Stimulated activated CD8-positive, alpha-beta memory T cell treated with anti-CD3 and anti-CD28 coated beads, Interleukin-15, amount 100 ng/mL, for 24 hours (primary cell): Measurements from ENCODE around the gene CYBRD1.
"Not testable (repeated sequence)": the region's sequence is repeated elsewhere in the genome, so short reads cannot be mapped to it uniquely, and the experiment has no call there.

Source experiments
- DNase-seq: peaks from one replicate; pipeline ENCODE4 v3.0.0-alpha.2; 2020; ENCODE audit warnings: low read depth

CYBRD1 gene

DNA sequence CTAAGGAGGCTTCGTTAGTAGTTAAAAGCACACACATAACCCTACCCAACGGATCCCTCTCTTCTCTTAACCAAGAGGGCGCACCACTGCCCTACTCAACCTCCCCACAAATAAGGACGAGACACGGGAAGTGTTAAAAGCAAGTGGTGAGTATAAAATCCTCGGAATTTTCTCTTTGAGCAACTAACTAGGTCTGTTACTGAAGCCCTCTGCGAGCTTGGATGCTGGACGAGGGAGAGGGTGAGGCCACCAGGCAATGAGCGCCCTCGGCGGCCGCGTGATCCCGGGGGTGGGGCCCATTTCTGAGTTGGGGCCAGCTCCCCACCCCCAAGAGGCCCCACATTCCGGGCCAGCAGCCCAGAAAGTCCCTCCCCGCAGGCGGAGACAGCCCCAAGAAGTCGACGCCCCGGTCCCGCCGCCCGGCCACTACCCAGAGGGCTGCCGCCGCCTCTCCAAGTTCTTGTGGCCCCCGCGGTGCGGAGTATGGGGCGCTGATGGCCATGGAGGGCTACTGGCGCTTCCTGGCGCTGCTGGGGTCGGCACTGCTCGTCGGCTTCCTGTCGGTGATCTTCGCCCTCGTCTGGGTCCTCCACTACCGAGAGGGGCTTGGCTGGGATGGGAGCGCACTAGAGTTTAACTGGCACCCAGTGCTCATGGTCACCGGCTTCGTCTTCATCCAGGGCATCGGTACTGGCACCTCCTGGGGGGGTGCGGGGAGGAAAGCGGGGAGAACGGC lies at the start of gene CYBRD1:
TSS of gene CYBRD1 (plus strand) at position 423 of the 736 bp plus-strand sequence. CDS start at position 495, 72 bp downstream.
- DNase-seq: no peak

DNA sequence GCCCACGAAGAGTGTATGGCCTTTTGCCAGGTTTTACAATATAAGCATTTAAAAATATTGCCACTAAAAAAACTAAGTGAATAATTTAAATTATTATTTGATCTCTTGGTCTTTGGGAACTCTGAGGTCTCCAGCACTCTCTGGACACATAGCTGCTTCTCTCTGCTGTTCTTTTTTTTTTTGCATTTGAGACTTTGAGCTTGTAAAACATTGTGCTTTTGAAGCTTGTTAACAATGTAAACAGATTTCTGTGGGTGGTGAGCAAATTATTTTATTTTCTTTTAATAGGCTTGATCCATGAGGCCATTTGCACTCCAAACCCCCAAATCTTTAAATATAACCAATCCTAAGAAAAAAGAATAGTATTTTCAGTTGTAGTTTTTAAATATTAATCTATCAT lies 46.3 kb upstream of the CYBRD1 start:
- no peak for DNase-seq

DNA sequence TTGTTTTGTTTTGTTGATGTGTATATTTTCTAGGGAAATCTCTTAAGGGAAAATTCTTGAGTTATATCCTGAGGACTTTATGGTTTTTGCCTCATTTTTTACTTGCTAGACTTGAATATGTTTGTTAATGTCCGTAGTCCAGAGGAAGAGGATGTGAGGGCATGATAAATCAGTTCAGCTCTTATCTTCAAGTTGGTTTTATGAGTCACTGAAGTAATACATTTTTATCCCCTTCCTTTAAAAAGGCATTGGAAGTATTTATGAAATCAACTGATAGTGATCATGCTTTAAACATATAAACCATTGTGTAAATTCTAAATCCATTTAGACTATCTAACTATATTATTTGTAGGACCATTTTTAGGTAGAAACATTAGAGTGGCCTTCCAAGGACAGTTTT lies 43.9 kb upstream of the CYBRD1 start:
- DNase-seq: no peak

GRCh38 chr2:171479154-171479814 lies 43.0 kb upstream of the CYBRD1 start:
- DNase-seq: no peak

DNA sequence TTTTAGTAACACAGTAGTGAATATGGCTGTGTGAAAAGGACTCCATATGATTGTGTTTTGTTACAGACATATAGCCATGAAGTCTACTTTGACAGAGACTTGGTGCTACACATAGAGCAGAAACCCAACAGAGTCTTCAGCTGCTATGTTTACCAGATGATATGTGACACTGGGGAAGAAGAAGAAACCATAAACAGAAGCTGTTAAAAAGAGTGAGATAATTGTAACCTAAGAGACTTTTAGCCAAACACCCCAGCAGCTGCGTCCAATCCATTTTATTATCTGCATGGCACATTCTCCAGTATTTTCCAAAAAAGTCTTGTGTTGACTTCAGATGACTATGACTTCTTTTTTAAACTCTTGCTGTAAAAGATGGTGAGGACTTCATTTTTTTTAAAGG lies 41.4 kb upstream of the CYBRD1 start:
- DNase-seq: no peak

- DNase-seq: no peak
These were observed 40.0 kb upstream of the CYBRD1 start for GRCh38 chr2:171482308-171482707.

DNA sequence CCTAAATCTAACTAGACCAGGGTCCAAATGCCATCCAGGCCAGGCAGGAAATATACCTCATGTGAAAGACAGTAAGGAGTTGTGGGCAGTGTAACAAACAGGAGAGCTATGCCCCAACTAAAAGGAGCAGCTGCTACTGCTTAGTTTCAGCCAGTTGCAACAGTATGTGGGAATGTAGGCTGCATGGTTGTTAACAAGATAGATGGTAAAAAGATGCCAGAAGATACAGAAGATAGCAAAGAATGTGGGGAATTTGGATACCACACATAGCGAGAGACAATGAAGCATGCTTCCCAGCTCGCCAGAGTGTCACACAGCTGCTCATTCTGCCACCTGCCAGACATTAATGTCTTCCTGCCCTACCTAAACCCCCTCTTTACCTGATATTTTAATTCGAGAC lies 39.4 kb upstream of the CYBRD1 start:
- DNase-seq: no peak

DNA sequence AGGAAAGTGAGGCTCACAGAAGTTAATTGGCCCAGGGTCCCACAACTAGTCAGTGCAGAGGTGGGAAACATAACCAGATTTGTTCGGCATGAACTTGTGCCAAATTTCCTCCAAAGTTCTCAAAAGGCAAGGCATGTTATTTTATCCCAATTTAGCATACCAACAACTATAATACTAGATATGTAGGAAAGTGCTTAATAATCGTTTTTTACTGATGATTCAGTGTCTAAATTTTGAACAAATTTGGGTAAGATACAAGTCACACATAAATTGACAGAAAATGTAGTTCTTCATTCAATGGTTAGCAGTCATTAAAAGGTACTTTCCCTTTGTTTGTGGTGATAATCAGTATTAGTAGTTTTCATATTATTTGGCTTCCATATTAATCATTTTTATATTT lies 38.5 kb upstream of the CYBRD1 start:
- DNase-seq: no peak

DNA sequence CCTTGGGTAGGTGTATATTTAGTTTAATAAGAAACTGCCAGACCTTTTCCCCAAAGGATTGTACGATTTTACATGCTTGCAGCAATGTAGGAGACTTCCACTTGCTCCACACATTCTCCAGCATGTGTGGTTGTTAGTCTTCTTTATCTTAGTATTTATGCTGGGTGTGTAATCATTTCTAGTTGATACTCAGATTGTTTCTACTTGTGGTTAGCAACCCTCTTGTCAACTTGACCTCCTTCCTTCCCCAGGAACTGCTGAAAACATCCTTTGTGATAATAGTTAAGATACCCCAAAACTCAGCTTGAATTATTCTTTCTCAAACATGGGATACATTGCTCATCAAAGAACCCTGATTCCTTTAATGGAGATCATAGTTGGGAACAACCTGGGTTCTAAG lies 37.2 kb upstream of the CYBRD1 start:
- DNase-seq: no peak

DNA sequence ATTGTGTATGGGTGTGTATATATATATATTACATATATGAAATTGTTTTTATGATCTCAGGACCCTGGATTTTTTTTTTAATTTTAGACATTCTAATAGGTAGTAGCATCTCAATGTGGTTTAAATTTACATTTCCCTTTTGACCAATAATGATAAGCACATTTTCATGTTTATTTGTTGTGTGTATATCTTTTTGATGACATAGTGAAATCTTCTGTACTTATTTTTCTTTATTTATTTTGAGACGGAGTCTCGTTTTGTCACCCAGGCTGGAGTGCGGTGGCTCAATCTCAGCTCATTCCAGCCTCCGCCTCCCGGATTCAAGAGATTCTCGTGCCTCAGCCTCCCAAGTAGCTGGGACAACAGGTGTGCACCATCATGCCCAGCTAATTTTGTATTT lies 35.1 kb upstream of the CYBRD1 start:
- DNase-seq: no peak

DNA sequence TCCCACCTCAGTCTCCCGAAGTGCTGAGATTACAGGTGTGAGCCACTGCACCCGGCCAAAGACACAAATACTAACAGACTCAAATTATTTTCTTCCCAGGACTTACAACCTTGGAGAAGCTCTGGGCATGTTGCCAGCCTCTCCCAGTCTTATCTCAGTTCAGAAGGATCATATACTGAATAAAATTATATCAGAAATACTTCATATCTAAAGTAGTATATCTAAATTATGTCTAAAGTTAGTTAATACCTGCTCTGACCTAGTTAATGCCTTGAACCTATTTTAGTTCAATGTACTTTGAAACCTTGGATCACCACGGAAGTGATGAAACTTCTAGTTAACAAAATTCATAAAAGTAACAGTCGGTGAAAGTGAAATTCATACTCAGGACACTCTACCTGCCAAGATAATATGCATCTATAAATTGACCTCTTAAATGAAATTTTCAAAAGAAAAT lies 34.4 kb upstream of the CYBRD1 start:
- DNase-seq: no peak

GRCh38 chr2:171490577-171490976 lies 31.7 kb upstream of the CYBRD1 start:
- no peak for DNase-seq

GRCh38 chr2:171491292-171491691 lies 31.0 kb upstream of the CYBRD1 start:
- DNase-seq: no peak

DNA sequence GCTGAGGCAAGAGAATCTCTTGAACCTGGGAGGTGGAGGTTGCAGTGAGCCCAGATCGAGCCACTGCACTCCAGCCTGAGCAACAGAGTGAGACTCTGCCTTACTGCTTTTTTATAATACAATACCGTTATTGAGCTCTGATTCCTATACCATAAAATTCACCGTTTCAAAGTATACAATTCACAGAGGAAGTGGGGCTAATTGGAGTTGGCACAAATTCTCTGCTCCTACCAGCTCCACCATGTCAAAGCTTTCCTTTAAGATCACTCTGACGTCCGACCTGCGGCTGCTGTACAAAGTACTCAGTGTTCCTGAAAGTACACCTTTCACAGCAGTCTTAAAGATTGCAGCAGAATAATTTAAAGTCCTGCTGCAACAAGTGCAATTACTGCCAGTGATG lies 29.6 kb upstream of the CYBRD1 start:
- no peak for DNase-seq

GRCh38 chr2:171497664-171498063 lies 24.6 kb upstream of the CYBRD1 start:
- not testable (repeated sequence) for DNase-seq

DNA sequence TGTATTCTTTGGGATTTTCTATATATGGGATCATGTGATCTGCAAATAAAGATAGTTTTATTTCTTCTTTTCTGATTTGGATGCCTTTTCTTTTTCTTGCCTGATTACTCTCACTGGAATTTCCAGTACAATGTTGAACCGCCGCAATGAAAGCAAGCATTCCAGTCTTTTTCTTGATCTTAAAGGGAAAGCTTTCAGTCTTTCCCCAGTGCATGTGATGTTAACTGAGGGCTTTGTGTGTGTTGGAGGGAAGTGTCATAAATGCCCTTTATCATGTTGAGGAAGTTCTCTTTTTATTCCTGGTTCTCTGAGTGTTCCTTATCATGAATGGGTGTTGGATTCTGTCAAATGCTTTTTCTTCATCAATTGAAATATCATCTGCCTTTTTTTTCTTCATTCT lies 16.9 kb upstream of the CYBRD1 start:
- no peak for DNase-seq

DNA sequence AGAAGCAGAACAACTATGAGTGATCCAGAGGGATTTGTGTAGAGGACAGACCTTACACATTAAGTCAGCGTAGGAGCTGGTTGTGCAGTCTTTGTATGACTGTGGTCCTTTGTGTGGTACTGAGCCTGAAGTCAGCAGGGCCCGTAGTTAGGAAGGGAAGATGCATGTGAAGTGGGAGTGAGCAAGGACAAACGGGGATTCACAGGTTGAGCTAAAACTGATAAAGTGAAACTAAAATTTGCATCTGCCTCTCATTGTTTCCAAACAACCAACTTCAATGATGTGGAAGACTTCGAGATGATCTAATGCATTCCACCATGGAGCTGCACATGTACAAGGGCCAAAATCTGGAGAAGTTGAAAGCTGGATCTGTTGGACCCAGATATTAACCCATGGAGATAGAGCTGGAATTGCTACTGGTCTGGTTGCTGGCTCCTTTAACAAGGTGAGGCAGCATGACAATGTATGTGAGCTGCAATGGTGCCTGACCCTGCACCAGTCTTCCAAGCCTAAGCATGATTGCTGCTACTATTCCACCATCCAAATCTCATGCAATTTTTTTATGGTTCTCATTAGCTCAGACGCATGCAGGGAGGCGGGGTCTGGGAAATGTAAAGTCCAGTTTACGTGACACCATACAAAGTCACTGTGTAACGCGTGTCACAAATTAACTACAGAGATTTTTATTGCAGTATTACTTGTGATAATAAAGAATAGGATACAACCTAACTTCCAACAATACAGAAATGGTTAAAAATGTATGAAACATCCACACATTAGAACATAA lies 12.1 kb upstream of the CYBRD1 start:
- no peak for DNase-seq

GRCh38 chr2:171512014-171512413 lies 10.3 kb upstream of the CYBRD1 start:
- no peak for DNase-seq

DNA sequence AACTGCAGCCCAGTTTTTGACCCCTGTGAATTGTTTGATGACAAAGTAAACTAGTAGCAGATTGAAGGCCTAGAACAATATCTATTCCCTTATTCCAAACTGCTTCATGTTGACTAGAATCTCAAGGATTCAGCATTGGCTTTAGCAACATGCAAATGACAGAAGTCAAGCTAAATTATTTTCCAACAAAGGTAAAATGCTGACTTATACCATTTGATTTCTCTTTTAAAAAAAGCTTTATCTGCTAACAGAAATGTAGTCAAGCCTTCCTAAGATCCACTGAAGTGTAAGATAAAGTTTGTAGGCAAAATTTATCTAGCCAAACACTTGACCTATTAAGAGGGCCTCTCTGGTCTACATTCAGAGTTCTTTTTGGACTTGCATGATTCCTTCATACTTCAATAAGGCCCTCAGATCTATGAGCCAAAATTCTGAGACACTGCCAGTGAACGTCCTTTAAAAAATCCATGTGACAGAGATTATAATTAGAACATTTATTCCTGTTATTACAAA lies 9.5 kb upstream of the CYBRD1 start:
- DNase-seq: no peak

DNA sequence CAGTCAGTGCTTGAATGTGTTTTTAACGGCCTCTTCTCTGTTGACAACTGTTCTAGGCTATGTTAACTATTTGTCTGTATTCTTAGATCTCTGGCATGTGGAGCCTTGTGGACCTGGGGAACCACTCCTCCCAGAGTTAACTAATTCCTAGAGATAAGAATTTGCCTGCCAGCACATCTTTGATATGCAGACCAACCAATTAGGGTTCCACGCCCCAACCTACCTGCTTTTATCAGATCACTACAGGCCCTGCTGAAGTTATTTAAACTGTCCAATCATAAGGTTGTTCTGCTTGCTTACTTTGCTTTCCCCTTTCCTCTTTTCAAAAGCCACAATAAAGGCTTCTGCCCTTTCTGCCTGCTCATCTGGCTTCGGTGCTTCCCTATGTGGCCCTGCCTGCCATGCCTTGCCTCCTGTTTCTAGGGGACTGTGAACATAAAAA lies 8.5 kb upstream of the CYBRD1 start:
- no peak for DNase-seq

DNA sequence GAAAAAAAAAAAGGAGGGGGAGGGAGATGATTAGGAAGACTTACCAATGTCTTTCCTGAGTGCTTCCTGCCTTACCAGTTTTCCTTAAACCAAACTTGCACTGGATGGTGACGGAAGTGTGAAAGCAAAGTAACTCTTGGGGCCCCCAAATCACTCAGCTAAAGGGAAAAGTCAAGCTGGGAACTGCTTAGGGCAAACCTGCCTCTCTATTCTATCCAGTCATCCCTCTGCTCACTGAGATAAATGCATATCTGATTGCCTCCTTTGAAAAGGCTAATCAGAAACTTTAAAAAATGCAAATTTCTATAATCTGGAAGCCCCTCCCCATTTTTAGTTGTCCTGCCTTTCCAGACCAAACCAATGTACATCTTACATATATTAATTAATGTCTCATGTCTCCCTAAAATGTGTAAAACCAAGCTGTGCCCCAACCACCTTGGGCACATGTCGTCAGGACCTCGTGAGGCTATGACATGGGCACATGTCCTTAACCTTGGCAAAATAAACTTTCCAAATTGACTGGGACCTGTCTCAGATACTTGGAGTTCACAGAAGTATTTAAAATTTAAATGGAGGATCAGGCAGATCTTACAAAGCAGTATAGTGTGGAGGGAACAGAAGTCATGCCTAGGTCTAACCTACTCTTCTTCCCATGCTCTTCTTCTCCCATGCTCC lies 7.2 kb upstream of the CYBRD1 start:
- DNase-seq: no peak

- no peak for DNase-seq
These were observed 6.5 kb upstream of the CYBRD1 start for GRCh38 chr2:171515672-171516298.
